Left colon (tissue), 2 donors: ENCODE data around the gene DLX6. TPM values are rescaled to one million over a fixed set of nuclear protein-coding genes. Genes with fewer than 3 reads are reported as not detected.

ENCODE experiments used
- ATAC-seq: fragments of 200-7000 bp; cut with Tn5 transposase; one replicate; pipeline ENCODE4 v1.9.1; 2020; ENCODE audit warnings: mild to moderate bottlenecking, moderate library complexity
- DNase-seq, 2 donors: peaks; one replicate each; pipeline ENCODE4 v3.0.0-alpha.2; 2020
- intact Hi-C, 2 donors: fragments of 100-400 bp; cut with DNase I in 1 of 2; cut with micrococcal nuclease in 1 of 2; formaldehyde crosslinking; loops; one replicate each; pipeline versions ENCODE4 v1.11.2 to v1.14.0; 2022; cut with DNase I, micrococcal nuclease
- long read RNA-seq: library from polyadenylated mRNA; unstranded; transcript quantifications from one replicate; pipeline ENCODE4 v2.0.0, GENCODE V29; 2021
- total RNA-seq, 2 donors: library from RNA; stranded (reverse); fragmentation: NEBNext Ultra II Directional; extraction: Animal tissue kit (Norgen Biotek cat#: 25700); gene quantifications; one replicate each; pipeline ENCODE4 v1.2.1, GENCODE V29; 2021
- donor health status: DM: no; HTN: no; CAD: no.
- donor health status: DM: yes; HTN: yes; CAD: no.

Gene DLX6
- not detected for total RNA-seq
- long read RNA-seq, result 0 reads

GRCh38 chr7:97005183-97006054 is at the start of gene DLX6:
Gene DLX6, plus strand, starts transcription at chr7:97005553. Its CDS starts 425 bp downstream, at chr7:97005978.
- intact Hi-C loops, result no loop called here
- peak in 1 of 2 donors; percentile 40 for DNase-seq
- ATAC-seq, result peak; percentile 68

GRCh38 chr7:96959135-96959534 is 46.2 kb upstream of the DLX6 start:
- intact Hi-C loops, result no loop called here
- no peak for DNase-seq
- no peak for ATAC-seq

GRCh38 chr7:96962221-96962885 is 43.0 kb upstream of the DLX6 start:
- intact Hi-C loops, result no loop called here
- ATAC-seq, result no peak
- DNase-seq, result no peak

- ATAC-seq (no peak), DNase-seq (no peak)
- intact Hi-C loops, result no loop called here
Observed at GRCh38 chr7:96968981-96969380, 36.4 kb upstream of the DLX6 start.

- no peak for DNase-seq
- intact Hi-C loops, result no loop called here
- ATAC-seq, result no peak
Observed at GRCh38 chr7:96970739-96971138, 34.6 kb upstream of the DLX6 start.

- DNase-seq (no peak), ATAC-seq (no peak)
- intact Hi-C loops, result no loop called here
Observed at GRCh38 chr7:96973986-96974385, 31.4 kb upstream of the DLX6 start.

GRCh38 chr7:96976106-96976505 is 29.2 kb upstream of the DLX6 start:
- ATAC-seq (no peak), DNase-seq (no peak)
- intact Hi-C loops, result no loop called here

GRCh38 chr7:96977445-96977844 is 27.9 kb upstream of the DLX6 start:
- DNase-seq, result no peak
- ATAC-seq, result no peak
- intact Hi-C loops, result no loop called here

- DNase-seq (no peak), ATAC-seq (no peak)
- intact Hi-C loops, result no loop called here
Observed at GRCh38 chr7:96979551-96980276, 25.6 kb upstream of the DLX6 start.

- DNase-seq (no peak), ATAC-seq (no peak)
- intact Hi-C loops, result no loop called here
Observed at GRCh38 chr7:96982586-96982985, 22.8 kb upstream of the DLX6 start.

- intact Hi-C loops, result no loop called here
- no peak for DNase-seq
- ATAC-seq, result no peak
Observed at GRCh38 chr7:96985992-96986391, 19.4 kb upstream of the DLX6 start.

GRCh38 chr7:96986901-96987300 is 18.5 kb upstream of the DLX6 start:
- no peak for ATAC-seq
- intact Hi-C loops, result no loop called here
- DNase-seq, result no peak

- no peak for DNase-seq
- intact Hi-C loops, result no loop called here
- ATAC-seq, result no peak
Observed at GRCh38 chr7:96987719-96988118, 17.6 kb upstream of the DLX6 start.

- ATAC-seq (no peak), DNase-seq (no peak)
- intact Hi-C loops, result no loop called here
Observed at GRCh38 chr7:96989241-96989858, 16.0 kb upstream of the DLX6 start.

GRCh38 chr7:96989859-96990317 is 15.5 kb upstream of the DLX6 start:
- intact Hi-C loops, result no loop called here
- ATAC-seq (no peak), DNase-seq (no peak)

GRCh38 chr7:96991546-96992191 is 13.7 kb upstream of the DLX6 start:
- intact Hi-C loops, result no loop called here
- ATAC-seq, result no peak
- no peak for DNase-seq

GRCh38 chr7:96992192-96993005 is 13.0 kb upstream of the DLX6 start:
- DNase-seq (no peak), ATAC-seq (no peak)
- intact Hi-C loops, result no loop called here
